GM21825 (cell line): ENCODE data around the gene GLS.

Experiments used
- ATAC-seq: cut with Tn5 transposase; IDR thresholded peaks from one replicate; pipeline ENCODE4 v1.9.1; 2021; ENCODE audit warnings: mild to moderate bottlenecking, moderate library complexity; ENCODE audit not compliant: unreplicated experiment

GLS gene

DNA sequence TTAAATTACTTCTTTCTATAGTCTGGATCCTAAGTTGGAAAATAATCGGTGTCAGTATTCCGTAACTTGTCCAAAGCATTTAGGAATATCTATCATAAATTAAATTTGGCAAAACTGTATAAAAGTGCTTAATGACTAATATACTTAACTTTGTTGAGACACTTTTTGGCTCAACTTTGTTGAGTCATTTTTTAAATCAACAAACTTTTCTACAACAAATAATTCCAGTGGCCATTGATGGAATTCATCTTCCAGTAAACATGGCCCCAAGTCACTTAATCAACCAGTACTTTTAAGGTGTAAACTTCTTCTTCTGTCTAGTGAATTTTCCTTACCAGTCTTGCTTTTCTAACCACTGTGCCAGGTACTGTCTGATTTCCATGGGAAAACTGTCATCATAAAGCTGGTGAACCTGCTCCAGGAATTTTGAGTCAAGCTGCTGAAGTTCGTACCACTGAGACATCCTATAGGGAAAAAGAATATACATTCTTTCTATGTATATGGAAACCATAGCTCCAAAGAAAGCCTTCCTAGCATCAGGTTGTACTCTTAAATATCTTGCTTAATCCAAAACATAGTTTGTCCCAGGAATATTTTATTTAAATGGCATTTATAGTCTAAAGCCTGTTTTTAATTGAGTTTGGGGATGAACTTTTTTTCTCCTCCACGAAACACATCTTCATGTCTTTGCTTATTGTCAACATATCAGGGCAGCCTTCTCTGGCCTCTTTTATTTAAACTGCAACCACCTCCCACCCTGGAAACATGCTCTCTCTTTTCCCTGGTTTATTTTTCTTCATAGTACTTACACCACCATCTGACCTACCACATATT, 129.1 kb downstream of the GLS start:
- no peak for ATAC-seq

DNA sequence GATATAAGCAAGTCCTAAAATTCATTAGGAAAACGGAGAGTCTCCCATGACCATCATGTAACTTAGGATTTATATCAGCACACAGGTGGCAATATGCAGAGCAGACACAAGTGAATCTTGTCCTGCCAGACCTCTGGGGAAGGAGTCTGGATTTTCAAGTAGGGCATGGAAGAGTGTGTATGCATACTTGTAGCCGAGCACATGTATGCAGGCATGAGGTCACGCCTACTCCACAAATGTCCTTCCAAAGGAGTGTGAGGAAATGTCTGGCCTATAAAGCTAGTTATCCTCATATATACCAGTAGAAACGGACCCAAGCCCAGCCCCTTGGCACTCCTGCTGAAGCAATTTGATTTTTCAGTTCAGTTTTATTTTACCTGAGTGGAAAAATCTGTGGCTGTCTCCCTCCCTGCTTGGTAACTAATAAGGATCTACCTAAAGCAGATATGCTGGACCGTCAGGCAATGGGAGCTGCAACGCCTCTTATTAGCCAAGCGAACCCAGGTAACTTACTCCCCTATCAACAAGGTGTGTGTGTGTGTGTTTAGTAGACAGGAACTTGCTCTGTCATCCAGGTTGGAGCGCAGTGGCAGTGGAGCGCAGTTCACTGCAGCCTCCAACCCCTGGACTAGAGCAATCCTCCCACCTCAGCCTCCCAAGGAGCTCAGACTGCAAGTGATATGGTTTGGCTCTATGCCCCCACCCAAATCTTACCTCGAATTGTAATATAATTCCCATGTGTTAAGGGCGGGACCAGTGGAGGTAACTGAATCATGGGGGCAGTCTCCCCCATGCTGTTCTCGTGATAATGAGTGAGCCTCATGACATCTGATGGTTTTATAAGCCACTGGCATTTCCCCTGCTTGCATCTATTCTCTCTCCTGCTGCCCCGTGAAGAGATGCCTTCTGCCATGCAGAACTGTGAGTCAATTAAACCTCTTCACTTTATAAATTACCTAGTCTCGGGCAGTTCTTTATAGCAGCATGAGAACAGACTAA, 130.6 kb downstream of the GLS start:
- ATAC-seq = no peak

DNA sequence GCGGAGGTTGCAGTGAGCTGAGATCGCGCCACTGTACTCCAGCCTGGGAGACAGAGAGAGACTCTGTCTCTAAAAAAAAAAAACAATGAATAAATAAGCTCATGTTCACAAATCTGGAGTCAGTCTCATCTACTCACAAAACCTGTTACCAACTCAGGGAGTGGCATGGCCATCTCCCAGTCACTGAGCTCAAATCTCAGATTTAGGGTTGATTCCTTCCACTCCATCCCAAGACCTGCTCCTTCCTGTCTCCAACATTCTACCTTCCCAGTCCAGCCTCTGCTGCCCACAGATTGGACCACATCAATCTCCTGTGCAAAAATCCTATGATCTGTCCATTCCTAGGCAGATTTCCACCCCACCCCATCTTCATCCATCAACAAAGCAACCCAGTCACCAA, 131.7 kb downstream of the GLS start:
- no peak for ATAC-seq

DNA sequence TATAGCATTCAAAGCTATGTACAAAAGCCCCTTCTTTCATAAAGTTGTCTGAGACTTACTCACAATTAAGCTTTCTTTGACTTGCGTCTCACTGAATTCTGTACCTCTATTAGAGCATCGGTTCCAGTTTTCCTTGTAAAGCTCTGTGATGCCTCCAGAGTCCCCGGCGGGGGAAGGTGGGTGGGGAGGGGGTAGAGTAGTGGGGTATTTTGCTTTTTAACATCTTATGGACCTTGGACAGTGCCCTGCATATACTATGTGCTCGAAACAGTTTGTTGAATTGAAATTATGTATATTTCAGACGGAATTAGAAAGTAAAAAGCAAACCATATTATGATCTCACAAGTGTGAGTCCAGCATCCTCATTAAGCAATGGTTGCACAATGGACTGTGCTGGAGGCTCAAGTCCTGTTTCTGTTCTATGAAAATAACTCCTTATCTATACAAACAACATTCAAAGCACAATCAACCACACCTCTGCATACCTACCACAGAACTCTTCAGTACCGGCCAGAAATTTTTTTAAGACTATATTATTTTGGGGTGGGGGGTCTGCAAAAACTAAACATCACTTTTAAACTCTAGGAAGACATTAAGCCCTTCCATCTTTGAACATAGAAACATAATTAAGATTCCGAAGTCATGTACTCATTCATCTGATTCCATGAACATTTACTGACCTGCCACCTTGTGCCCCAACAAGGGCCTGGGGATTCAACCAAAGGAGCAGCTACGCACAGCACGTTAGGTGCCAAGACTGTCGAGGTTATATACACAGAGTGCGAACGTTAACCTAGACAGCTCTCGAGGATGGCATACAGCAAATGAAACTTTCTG, 132.4 kb downstream of the GLS start:
- ATAC-seq = no peak

DNA sequence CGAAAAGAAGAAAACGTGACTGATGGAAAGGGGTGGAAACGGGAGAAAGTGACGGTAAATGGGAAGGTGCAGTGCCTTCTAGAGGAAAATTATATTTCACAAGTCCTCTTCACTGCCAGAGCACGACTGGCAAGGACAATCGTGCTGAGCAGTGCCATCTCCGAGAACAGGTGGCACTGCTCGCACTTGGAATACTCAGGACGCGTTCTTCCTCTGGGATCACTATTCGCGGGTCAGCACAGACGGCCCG, 133.0 kb downstream of the GLS start:
- ATAC-seq = no peak

DNA sequence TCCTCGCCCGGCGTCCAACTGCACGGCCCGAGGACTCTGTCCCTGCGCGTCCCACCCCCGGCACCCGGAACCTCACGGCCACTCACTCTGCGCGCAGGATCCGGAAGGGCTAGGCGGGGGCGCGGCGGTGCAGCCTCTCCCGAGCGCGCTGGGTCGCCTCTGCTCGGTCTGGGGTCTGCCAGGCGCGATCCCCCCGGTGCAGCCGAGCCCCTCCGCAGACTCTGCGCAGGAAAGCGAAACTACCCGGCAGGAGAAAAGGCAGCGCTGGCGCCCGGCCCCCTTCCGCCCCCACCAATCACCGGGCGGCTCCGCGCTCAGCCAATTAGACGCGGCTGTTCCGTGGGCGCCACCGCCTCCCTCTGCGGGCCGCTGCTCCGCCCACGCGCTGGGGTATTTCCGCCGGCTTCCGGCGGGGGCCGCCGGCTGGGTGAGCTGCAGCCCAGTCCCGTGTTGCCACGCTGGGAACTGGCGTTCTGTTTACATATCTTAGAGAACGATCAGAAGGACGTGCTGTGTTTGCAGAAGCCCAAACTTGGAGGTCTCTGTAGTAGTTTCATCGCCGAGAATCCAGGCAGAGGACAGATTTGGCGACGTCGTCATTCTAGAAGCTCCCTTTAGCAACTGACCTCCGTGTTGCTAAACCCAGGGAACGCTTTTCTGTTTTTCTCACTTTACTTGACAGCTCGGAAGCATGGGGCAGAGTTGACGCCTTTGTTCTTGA, 133.5 kb downstream of the GLS start, which contains the start of gene STAT1:
STAT1 (minus strand) TSS at position 240 of the 721 bp plus-strand sequence. CDS start 4,168 bp downstream, outside the sequence.
- peak; percentile 81 for ATAC-seq

DNA sequence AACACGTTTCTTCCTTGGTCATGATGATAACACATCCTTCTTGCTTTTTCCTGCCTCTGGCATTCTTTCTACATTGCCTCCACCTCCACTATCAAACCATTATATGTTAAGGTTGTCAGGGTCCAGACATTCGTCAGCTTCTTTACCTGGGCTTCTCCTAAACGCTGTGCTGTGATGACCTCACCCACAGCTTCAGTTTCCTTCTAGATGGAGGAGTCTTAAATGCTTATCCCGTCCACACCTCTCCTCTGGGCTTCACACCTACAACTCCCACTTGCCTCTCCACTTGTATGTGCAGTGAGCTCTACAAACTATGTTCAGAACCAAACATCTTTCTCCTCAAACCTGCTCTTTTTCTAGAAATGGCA, 134.0 kb downstream of the GLS start:
- no peak for ATAC-seq
